Adrenal gland (tissue), 12 donors: ENCODE data around the gene STAG2. TPM values are rescaled to one million over a fixed set of nuclear protein-coding genes. Genes with fewer than 3 reads are reported as not detected.
"Not testable (repeated sequence)": the region's sequence is repeated elsewhere in the genome, so short reads cannot be mapped to it uniquely, and the experiment has no call there.

Experiments used
- DNase-seq, 7 donors: peaks; one replicate each; pipeline ENCODE4 v3.0.0-alpha.2; 2019 to 2020
- H3K27ac ChIP-seq, 5 donors: fragments of 200-600 bp; sonication (generic) in 4 of 5; 1 replicate in 3 of 5; 2 replicates in 2 of 5; pipeline versions ENCODE4 v1.5.1 to v1.8.0; 2016 to 2020; ENCODE audit warnings: mild to moderate bottlenecking in 1 of 5
- H3K27me3 ChIP-seq: fragments of 200-600 bp; 2 replicates; pipeline ENCODE4 v1.8.0; 2021
- H3K36me3 ChIP-seq, 2 donors: fragments of 200-600 bp; replicated peaks in 1 of 2; 1 replicate in 1 of 2; 2 replicates in 1 of 2; pipeline versions ENCODE4 v1.5.1 to v1.8.0; 2018 to 2022
- H3K4me1 ChIP-seq, 2 donors: fragments of 200-600 bp; replicated peaks in 1 of 2; 1 replicate in 1 of 2; 2 replicates in 1 of 2; pipeline versions ENCODE4 v1.5.1 to v1.8.0; 2018 to 2021
- H3K4me3 ChIP-seq, 4 donors: fragments of 200-600 bp; sonication (generic) in 3 of 4; one replicate each; pipeline ENCODE4 v1.5.1; 2016 to 2018
- H3K9me3 ChIP-seq, 3 donors: fragments of 200-600 bp; sonication (generic) in 1 of 3; replicated peaks in 1 of 3; 1 replicate in 2 of 3; 2 replicates in 1 of 3; pipeline versions ENCODE4 v1.5.1 to v1.8.0; 2016 to 2021
- CTCF ChIP-seq, 6 experiments: fragments of 450-650 bp in 4 of 6; fragments of 200-600 bp in 2 of 6; sonication (generic) in 1 of 6; IDR thresholded peaks; 1 replicate in 5 of 6; 2 replicates in 1 of 6; pipeline versions ENCODE4 v1.5.1 to v1.8.0; 2016 to 2021; ENCODE audit warnings: antibody characterized with exemption in 6 of 6, mild to moderate bottlenecking in 2 of 6, moderate library complexity in 1 of 6
- POLR2A ChIP-seq, 2 donors: fragments of 450-650 bp; IDR thresholded peaks; one replicate each; pipeline ENCODE4 v1.6.1; 2017; ENCODE audit warnings: antibody characterized with exemption in 2 of 2, mild to moderate bottlenecking in 2 of 2, moderate library complexity in 1 of 2
- WGBS, 4 donors: extraction: QIAGEN DNeasy Blood & Tissue Kit in 2 of 4; methylation state at CpG; one replicate each; pipeline versions ENCODE4 v1.1.5 to v1.1.7; 2013 to 2017; 5-methylcytosine and 5-hydroxymethylcytosine counted together
- intact Hi-C, 2 donors: fragments of 100-400 bp; cut with DNase I; formaldehyde crosslinking; loops; one replicate each; pipeline versions ENCODE4 v1.14.1 to v1.15.0; 2022 to 2023
- polyA plus RNA-seq, 3 donors: library from polyadenylated mRNA; stranded (reverse); fragments of 200-250 nt in 2 of 3; fragments of 350-450 nt in 1 of 3; fragmentation: Illumina TruSeq in 1 of 3; extraction: RNeasy Lipid Tissue Mini Kit (QIAGEN cat#74804) in 1 of 3; gene quantifications; one replicate each; pipeline ENCODE4 v1.2.3, GENCODE V29; 2013 to 2014
- total RNA-seq, 9 donors: library from RNA; depleted of rRNA in 4 of 9; stranded (reverse); fragments of >200 nt in 4 of 9; fragments of 120-200 nt in 1 of 9; fragmentation: NEBNext Ultra II Directional in 1 of 9; extraction: Animal tissue kit (Norgen Biotek cat#: 25700) in 1 of 9; gene quantifications; one replicate each; pipeline versions ENCODE4 v1.1.0 to v1.2.4, GENCODE V29; 2013 to 2023
- donor health status: healthy with polysubstance abuse.
- donor health status: Bipolar disorder and iron deficiency.
- donor health status: DM: yes; HTN: yes; CAD: no.
- donor health status: DM: no; HTN: no; CAD: no.
- donor health status: DM: no; HTN: no; CAD: no.
- donor health status: DM: yes; HTN: yes; CAD: no.

The STAG2 gene
- total and polyA plus RNA-seq, 12 donors: 12.6 to 71.5 (median 54.9) TPM

GRCh38 chrX:124098089-124098488 lies 136.6 kb downstream of the STAG2 start:
- TF ChIP-seq POLR2A (IDR thresholded peaks at IDR 0.05) (no peak), CTCF (IDR thresholded peaks at IDR 0.05) (peak in 5 of 6 experiments; percentile 35 to 68 (median 42))
- no peak overlapping the region for H3K27ac ChIP-seq
- intact Hi-C loops: no loop called here

GRCh38 chrX:124103966-124104365 lies 142.5 kb downstream of the STAG2 start:
- intact Hi-C loops: no loop called here
- H3K27ac ChIP-seq: no peak overlapping the region
- no peak overlapping the region for H3K4me3 ChIP-seq
- H3K9me3 ChIP-seq: no peaks in the 10 kb centered on the region
- no peak for TF ChIP-seq CTCF (IDR thresholded peaks at IDR 0.05)
- no peak for TF ChIP-seq POLR2A (IDR thresholded peaks at IDR 0.05)
- DNase-seq: no peak
- no peaks in the 10 kb centered on the region for H3K27me3 ChIP-seq
- no peaks in the 10 kb centered on the region for H3K36me3 ChIP-seq
- H3K4me1 ChIP-seq: no peaks in the 10 kb centered on the region
- 76 to 99% (median 89%) methylated on average over 5 of the region's 5 CpGs for WGBS, 4 donors

More at GRCh38 chrX:124098089-124098488, 136.6 kb downstream of the STAG2 start:
- H3K4me1 ChIP-seq: no peaks in the 10 kb centered on the region
- no peaks in the 10 kb centered on the region for H3K27me3 ChIP-seq
- H3K9me3 ChIP-seq: no peaks in the 10 kb centered on the region
- no peak for DNase-seq
- H3K4me3 ChIP-seq: no peak overlapping the region
- peaks cover 0 to 3% of the 10 kb centered on the region in 2 donors for H3K36me3 ChIP-seq

- intact Hi-C loops, H3K9me3 ChIP-seq, H3K27me3 ChIP-seq, H3K27ac ChIP-seq, H3K4me1 ChIP-seq, H3K36me3 ChIP-seq, DNase-seq, H3K4me3 ChIP-seq: not testable (repeated sequence)
- 89 to 98% (median 94%) methylated on average over 5 to 7 of the region's 7 CpGs for WGBS, 4 donors
Measured at GRCh38 chrX:124104512-124104911, 143.0 kb downstream of the STAG2 start.

- 63 to 86% (median 80%) methylated on average over 2 to 4 of the region's 4 CpGs for WGBS, 4 donors
- intact Hi-C loops: no loop called here
- Histone ChIP-seq H3K4me3 (no peak overlapping the region), H3K27ac (no peak overlapping the region), H3K9me3 (no peaks in the 10 kb centered on the region), H3K4me1 (no peaks in the 10 kb centered on the region), H3K27me3 (no peaks in the 10 kb centered on the region), H3K36me3 (no peaks in the 10 kb centered on the region)
- no peak for TF ChIP-seq CTCF (IDR thresholded peaks at IDR 0.05)
- no peak for TF ChIP-seq POLR2A (IDR thresholded peaks at IDR 0.05)
- no peak for DNase-seq
Measured at GRCh38 chrX:124113621-124114600, 152.4 kb downstream of the STAG2 start.
